Omental fat pad (tissue), 4 donors: Measurements from ENCODE around the gene TGFBR3. TPM values are rescaled to one million over a fixed set of nuclear protein-coding genes. Genes with fewer than 3 reads are reported as not detected.

Source experiments
- ATAC-seq: fragments of 150-250 bp; one replicate; pipeline ENCODE4 v1.9.1; 2016; ENCODE audit warnings: mild to moderate bottlenecking, moderate library complexity; ENCODE audit not compliant: low FRiP score
- DNase-seq: peaks from one replicate; pipeline ENCODE4 v3.0.0-alpha.2; 2019; ENCODE audit warnings: low spot score
- total RNA-seq, 4 donors: library from RNA; depleted of rRNA; stranded (reverse); fragments of >200 nt; gene quantifications; one replicate each; pipeline ENCODE4 v1.1.0, GENCODE V29; 2016
- TF ChIP-seq, protein P1 (sequence below), 3 donors: fragments of 450-650 bp; IDR thresholded peaks; one replicate each; pipeline ENCODE4 v1.5.1; 2016 to 2017; ENCODE audit warnings: antibody characterized with exemption in 3 of 3, mild to moderate bottlenecking in 3 of 3, moderate library complexity in 2 of 3

Gene TGFBR3
- total RNA-seq, 4 donors from 2014 or later: 104 to 267 (median 196) TPM

GRCh38 chr1:91916811-91917460, 31.0 kb upstream of the TGFBR3 start:
- TF ChIP-seq, protein P1, sequence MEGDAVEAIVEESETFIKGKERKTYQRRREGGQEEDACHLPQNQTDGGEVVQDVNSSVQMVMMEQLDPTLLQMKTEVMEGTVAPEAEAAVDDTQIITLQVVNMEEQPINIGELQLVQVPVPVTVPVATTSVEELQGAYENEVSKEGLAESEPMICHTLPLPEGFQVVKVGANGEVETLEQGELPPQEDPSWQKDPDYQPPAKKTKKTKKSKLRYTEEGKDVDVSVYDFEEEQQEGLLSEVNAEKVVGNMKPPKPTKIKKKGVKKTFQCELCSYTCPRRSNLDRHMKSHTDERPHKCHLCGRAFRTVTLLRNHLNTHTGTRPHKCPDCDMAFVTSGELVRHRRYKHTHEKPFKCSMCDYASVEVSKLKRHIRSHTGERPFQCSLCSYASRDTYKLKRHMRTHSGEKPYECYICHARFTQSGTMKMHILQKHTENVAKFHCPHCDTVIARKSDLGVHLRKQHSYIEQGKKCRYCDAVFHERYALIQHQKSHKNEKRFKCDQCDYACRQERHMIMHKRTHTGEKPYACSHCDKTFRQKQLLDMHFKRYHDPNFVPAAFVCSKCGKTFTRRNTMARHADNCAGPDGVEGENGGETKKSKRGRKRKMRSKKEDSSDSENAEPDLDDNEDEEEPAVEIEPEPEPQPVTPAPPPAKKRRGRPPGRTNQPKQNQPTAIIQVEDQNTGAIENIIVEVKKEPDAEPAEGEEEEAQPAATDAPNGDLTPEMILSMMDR (IDR thresholded peaks at IDR 0.05): no peak
- peak; percentile 14 for ATAC-seq
- no peak for DNase-seq

GRCh38 chr1:91916046-91916445, 30.1 kb upstream of the TGFBR3 start:
- ATAC-seq (no peak), DNase-seq (no peak)
- TF ChIP-seq, protein P1 (IDR thresholded peaks at IDR 0.05): no peak

DNA sequence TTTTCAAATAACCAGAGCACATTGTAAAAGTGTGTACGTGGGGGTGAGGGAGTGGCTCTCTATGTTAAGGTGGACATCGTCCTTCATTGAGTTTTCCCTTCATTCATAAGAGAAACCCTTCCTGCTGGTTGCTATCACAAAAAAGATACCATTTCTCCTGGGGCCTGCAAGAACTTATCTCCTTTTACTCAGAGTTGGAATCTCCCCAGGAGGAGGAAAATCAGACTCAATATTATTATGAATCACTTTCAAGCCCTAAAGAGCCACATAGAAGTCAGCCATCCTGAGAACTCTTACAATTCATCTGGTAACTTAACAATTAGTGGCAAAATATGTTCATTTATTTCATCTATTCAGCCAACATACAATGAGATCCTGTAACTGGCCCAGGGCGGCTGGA, 27.1 kb upstream of the TGFBR3 start:
- ATAC-seq: no peak

DNA sequence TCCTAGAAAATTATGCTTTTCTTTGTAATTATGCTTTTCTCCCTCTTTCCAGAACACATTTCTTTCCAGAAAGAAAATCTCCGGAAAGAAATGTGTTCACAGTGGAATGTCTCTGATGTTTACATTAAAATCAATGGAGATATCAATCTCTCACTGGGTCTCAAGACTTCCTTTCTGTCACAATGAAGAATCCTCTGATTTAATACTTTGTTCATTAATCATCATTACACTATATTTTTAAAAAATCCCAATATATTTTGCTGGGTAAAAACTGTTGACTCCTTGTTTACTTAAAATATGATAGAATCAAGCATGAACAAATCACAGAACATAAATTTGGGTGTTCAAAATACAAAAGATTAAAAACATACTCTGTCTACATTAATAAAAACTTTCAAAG, 26.3 kb upstream of the TGFBR3 start:
- TF ChIP-seq, protein P1 (IDR thresholded peaks at IDR 0.05): no peak
- ATAC-seq (no peak), DNase-seq (no peak)

More for the DNA sequence above, 27.1 kb upstream of the TGFBR3 start:
- DNase-seq: no peak
- TF ChIP-seq, protein P1 (IDR thresholded peaks at IDR 0.05): no peak

GRCh38 chr1:91901231-91901630, 15.3 kb upstream of the TGFBR3 start:
- ATAC-seq (no peak), DNase-seq (no peak)
- TF ChIP-seq, protein P1 (IDR thresholded peaks at IDR 0.05): no peak

GRCh38 chr1:91900562-91900961, 14.6 kb upstream of the TGFBR3 start:
- TF ChIP-seq, protein P1 (IDR thresholded peaks at IDR 0.05): no peak
- ATAC-seq: peak; percentile 91
- no peak for DNase-seq

DNA sequence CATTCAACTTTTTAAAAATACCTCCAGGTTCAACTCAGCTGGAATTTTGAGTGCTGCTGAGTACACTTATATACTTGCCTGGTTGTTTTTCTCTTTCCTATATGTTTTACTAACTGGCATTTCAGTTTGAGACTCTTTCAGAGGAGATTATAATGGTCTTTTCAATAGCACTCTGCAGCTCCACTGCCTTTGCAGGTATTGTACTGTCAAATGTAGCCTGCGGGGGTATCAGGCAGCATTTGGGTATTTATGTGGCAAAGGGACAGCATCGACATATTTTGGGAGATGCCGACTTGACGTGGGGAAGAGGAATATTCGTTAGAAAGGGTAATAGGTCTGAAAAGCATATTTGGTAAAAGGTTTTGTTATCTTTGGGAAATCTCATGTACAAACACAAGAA, 11.1 kb upstream of the TGFBR3 start:
- no peak for DNase-seq
- TF ChIP-seq, protein P1 (IDR thresholded peaks at IDR 0.05): no peak
- ATAC-seq: no peak
